DND-41 (cell line): ENCODE data around the gene KLHL4.

Source experiments
- CTCF ChIP-seq: IDR thresholded peaks from 2 replicates; pipeline ENCODE4 v1.5.1; 2012; ENCODE audit warnings: borderline replicate concordance, low read length, moderate library complexity, mild to moderate bottlenecking; ENCODE audit not compliant: poor library complexity, severe bottlenecking; ENCODE audit errors: extremely low read depth
- EZH2 ChIP-seq: IDR thresholded peaks from 3 replicates; pipeline ENCODE4 v1.6.1; 2012; ENCODE audit warnings: borderline replicate concordance, low read depth, mild to moderate bottlenecking, moderate library complexity, low read length, inconsistent platforms; ENCODE audit not compliant: severe bottlenecking

- TF ChIP-seq EZH2 = no peak
- no peak for TF ChIP-seq CTCF
These were observed 179.8 kb downstream of the KLHL4 start for GRCh38 chrX:87697409-87697808.
